Prostate gland (tissue), 2 donors: Measurements from ENCODE around the gene FAIM2.

Source experiments
- CTCF ChIP-seq, 4 experiments: fragments of 200-600 bp in 2 of 4; fragments of 450-650 bp in 2 of 4; sonication (generic) in 2 of 4; IDR thresholded peaks; 1 replicate in 3 of 4; 2 replicates in 1 of 4; pipeline ENCODE4 v1.5.1; 2016 to 2019; ENCODE audit warnings: antibody characterized with exemption in 4 of 4, mild to moderate bottlenecking in 2 of 4, moderate library complexity in 2 of 4
- POLR2A ChIP-seq: fragments of 450-650 bp; IDR thresholded peaks from one replicate; pipeline ENCODE4 v1.6.1; 2016; ENCODE audit warnings: antibody characterized with exemption, mild to moderate bottlenecking
- POLR2AphosphoS5 ChIP-seq: sonication (generic); formaldehyde crosslinking; IDR thresholded peaks from one replicate; pipeline ENCODE4 v1.6.1; 2017; ENCODE audit warnings: antibody characterized with exemption

GRCh38 chr12:49892084-49892731 lies 11.5 kb downstream of the FAIM2 start:
- TF ChIP-seq CTCF (IDR thresholded peaks at IDR 0.05): no peak
- no peak for TF ChIP-seq POLR2A
- TF ChIP-seq POLR2AphosphoS5: no peak
